OCI-M2 (cell line): Measurements from ENCODE around the gene COL10A1.

Experiments used
- DNase-seq: peaks from one replicate; lab custom pipeline; 2025; ENCODE audit not compliant: unreplicated experiment; lab: John Stamatoyannopoulos, UW

The COL10A1 gene

GRCh38 chr6:116126032-116126431, at the start of gene COL10A1:
TSS of gene COL10A1 (minus strand) at chr6:116126132. CDS start at chr6:116125492, 640 bp downstream.
- no peak for DNase-seq

GRCh38 chr6:116175344-116175743, 49.4 kb upstream of the COL10A1 start:
- DNase-seq, result no peak

- DNase-seq, result no peak
Observed at GRCh38 chr6:116173928-116174327, 48.0 kb upstream of the COL10A1 start.

- no peak for DNase-seq
Observed at GRCh38 chr6:116170358-116171057, 44.6 kb upstream of the COL10A1 start.

- no peak for DNase-seq
Observed at GRCh38 chr6:116169880-116170279, 43.9 kb upstream of the COL10A1 start.

- no peak for DNase-seq
Observed at GRCh38 chr6:116168148-116168547, 42.2 kb upstream of the COL10A1 start.

- DNase-seq, result no peak
Observed at GRCh38 chr6:116166369-116166768, 40.4 kb upstream of the COL10A1 start.

- no peak for DNase-seq
Observed at GRCh38 chr6:116165596-116165995, 39.7 kb upstream of the COL10A1 start.

GRCh38 chr6:116159782-116160524, 34.0 kb upstream of the COL10A1 start:
- DNase-seq, result no peak

- DNase-seq, result no peak
Observed at GRCh38 chr6:116158641-116159040, 32.7 kb upstream of the COL10A1 start.

GRCh38 chr6:116157391-116157790, 31.5 kb upstream of the COL10A1 start:
- DNase-seq, result no peak

GRCh38 chr6:116156405-116157326, 30.7 kb upstream of the COL10A1 start:
- DNase-seq, result no peak

GRCh38 chr6:116154887-116155286, 29.0 kb upstream of the COL10A1 start:
- no peak for DNase-seq

GRCh38 chr6:116152620-116153019, 26.7 kb upstream of the COL10A1 start:
- DNase-seq, result no peak

GRCh38 chr6:116145803-116146675, 20.1 kb upstream of the COL10A1 start:
- DNase-seq, result no peak

- no peak for DNase-seq
Observed at GRCh38 chr6:116144605-116145004, 18.7 kb upstream of the COL10A1 start.

- DNase-seq, result no peak
Observed at GRCh38 chr6:116139917-116140316, 14.0 kb upstream of the COL10A1 start.

- no peak for DNase-seq
Observed at GRCh38 chr6:116136933-116137340, 11.0 kb upstream of the COL10A1 start.

- no peak for DNase-seq
Observed at GRCh38 chr6:116136373-116136772, 10.4 kb upstream of the COL10A1 start.

GRCh38 chr6:116133453-116133852, 7.5 kb upstream of the COL10A1 start:
- DNase-seq, result no peak
